Measurements from ENCODE around the gene HECW1.

HECW1 gene

DNA sequence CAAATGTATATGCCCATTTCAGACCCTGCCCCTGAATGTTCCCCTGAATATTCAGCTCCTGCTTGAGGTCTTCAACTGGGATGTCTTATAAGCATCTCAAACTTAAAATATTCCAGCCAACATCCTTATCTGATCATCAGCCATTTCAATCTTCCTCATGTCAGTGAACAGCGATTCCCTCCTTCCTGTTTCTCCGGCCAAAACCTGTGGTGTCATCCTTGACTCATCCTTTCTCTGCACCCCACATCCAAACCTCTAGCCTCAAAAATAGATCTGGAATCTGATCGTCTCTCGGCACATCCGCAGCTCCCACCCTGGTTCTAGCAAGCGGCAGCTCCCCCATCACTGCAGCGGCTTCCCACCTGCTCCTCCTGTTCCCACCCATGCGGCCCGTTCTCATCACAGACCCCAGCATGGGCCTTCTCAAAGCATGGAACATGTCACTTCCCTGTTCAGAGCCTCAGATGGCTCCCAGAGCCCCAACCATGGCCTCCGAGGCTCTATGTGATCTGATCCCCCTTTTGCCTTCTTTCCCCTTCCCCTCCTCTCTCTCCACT is 165.7 kb downstream of the HECW1 start:
- CTCF ChIA-PET: no interaction called here
- TF ChIP-seq NFRKB (IDR thresholded peaks at IDR 0.05) (no peak), LEF1 (IDR thresholded peaks at IDR 0.05; ENCODE audit: borderline replicate concordance) (no peak), CTBP1 (IDR thresholded peaks at IDR 0.05; ENCODE audit: borderline replicate concordance) (no peak), BHLHE40 (IDR thresholded peaks at IDR 0.05; ENCODE audit: borderline replicate concordance) (no peak)
- POLR2A ChIA-PET: no interaction called here
- DNase-seq (ENCODE audit: extremely low spot score): no peak

DNA sequence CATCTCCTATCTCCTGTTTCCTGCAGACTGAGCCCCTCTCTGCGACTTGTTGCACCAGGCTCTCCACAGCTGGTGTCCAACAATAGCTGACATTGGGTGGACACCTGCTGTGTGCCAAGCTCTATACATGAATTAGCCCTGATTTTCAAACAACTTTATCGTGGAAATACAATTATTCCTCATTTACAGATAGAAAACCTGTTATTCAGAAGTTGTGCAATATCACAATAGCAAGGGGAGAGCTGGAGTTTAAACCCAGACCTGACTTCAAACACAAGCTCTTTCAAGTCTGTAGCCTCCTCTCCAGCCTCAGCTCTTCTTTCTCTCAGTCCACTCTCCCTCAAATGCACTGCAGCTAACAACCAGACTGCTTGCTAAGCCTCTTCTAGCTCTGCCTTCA is 168.8 kb downstream of the HECW1 start:
- CTCF ChIA-PET: no interaction called here

DNA sequence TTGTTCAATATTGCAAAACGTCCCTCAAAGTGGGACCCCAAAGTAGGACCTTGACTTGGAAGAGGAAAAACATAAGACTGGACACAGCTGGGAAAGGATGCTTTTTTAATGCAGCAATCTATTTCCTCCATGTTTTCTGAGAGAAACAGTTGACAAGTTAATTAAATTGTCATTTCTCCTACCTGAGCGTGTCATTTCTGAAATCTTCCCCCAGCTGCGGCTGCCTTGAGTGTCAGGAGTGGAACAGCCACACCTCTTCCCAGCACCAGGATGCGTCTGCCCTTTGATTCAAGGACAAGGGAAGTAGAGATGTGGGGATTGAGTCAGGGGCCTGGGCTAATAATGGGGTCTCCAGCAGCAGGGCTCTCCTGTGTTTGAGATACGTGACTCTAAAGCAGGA is 171.3 kb downstream of the HECW1 start:
- no peak for DNase-seq (ENCODE audit: extremely low spot score)
- TF ChIP-seq ARNT (IDR thresholded peaks at IDR 0.05) (no peak), ELF4 (IDR thresholded peaks at IDR 0.05) (no peak), FOXM1 (IDR thresholded peaks at IDR 0.05; ENCODE audit: borderline replicate concordance) (no peak), ZNF384 (IDR thresholded peaks at IDR 0.05) (no peak), FOXA1 (IDR thresholded peaks at IDR 0.05) (no peak), SUZ12 (IDR thresholded peaks at IDR 0.05) (no peak), SP1 (IDR thresholded peaks at IDR 0.05) (no peak), FOXK2 (IDR thresholded peaks at IDR 0.05) (no peak), L3MBTL2 (conservative IDR thresholded peaks at IDR 0.05) (no peak), TARDBP (IDR thresholded peaks at IDR 0.05) (no peak), HDGF (IDR thresholded peaks at IDR 0.05; ENCODE audit: borderline replicate concordance) (no peak)
- TF ChIP-seq, protein P1, sequence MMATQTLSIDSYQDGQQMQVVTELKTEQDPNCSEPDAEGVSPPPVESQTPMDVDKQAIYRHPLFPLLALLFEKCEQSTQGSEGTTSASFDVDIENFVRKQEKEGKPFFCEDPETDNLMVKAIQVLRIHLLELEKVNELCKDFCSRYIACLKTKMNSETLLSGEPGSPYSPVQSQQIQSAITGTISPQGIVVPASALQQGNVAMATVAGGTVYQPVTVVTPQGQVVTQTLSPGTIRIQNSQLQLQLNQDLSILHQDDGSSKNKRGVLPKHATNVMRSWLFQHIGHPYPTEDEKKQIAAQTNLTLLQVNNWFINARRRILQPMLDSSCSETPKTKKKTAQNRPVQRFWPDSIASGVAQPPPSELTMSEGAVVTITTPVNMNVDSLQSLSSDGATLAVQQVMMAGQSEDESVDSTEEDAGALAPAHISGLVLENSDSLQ (IDR thresholded peaks at IDR 0.05): no peak
- ChIA-PET CTCF (interaction anchor here (0.6 kb wide), 1 partner anchor 156 kb away, joined by 3 read pairs; no protein-coding TSS in a partner anchor), POLR2A (no interaction called here)

More for the DNA sequence above, 168.8 kb downstream of the HECW1 start:
- DNase-seq (ENCODE audit: extremely low spot score): no peak
- TF ChIP-seq, protein P1 (IDR thresholded peaks at IDR 0.05): no peak
- TF ChIP-seq CTBP1 (IDR thresholded peaks at IDR 0.05; ENCODE audit: borderline replicate concordance) (no peak), ELF4 (IDR thresholded peaks at IDR 0.05) (no peak), HDGF (IDR thresholded peaks at IDR 0.05; ENCODE audit: borderline replicate concordance) (no peak), FOXA1 (IDR thresholded peaks at IDR 0.05) (no peak), TARDBP (IDR thresholded peaks at IDR 0.05) (no peak), L3MBTL2 (conservative IDR thresholded peaks at IDR 0.05) (no peak), LEF1 (IDR thresholded peaks at IDR 0.05; ENCODE audit: borderline replicate concordance) (no peak), SP1 (IDR thresholded peaks at IDR 0.05) (no peak)
- POLR2A ChIA-PET: no interaction called here

DNA sequence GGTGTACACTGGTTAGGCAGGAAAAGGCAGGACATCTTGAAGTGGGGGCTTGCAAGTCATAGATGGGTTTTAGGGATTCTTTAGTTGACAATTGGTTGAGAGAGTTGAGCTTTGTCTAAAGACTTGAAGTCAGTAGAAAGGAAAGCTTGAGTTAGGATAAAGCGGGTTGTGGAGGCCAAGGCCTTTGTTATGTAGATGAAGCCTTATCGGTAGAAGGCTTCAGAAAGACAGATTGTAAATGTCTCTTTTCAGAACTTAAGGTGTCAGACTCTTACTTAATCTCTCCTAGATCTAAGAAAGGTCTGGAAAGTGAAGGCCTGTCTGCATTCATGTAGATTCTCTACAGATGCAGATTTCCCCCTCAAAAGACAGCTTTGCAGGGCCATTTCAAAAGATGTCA is 177.4 kb downstream of the HECW1 start:
- no peak for DNase-seq (ENCODE audit: extremely low spot score)
- POLR2A ChIA-PET: no interaction called here
- CTCF ChIA-PET: no interaction called here
- no peak for TF ChIP-seq LEF1 (IDR thresholded peaks at IDR 0.05; ENCODE audit: borderline replicate concordance)
- no peak for TF ChIP-seq ELF4 (IDR thresholded peaks at IDR 0.05)
- TF ChIP-seq FOXM1 (IDR thresholded peaks at IDR 0.05; ENCODE audit: borderline replicate concordance): no peak

DNA sequence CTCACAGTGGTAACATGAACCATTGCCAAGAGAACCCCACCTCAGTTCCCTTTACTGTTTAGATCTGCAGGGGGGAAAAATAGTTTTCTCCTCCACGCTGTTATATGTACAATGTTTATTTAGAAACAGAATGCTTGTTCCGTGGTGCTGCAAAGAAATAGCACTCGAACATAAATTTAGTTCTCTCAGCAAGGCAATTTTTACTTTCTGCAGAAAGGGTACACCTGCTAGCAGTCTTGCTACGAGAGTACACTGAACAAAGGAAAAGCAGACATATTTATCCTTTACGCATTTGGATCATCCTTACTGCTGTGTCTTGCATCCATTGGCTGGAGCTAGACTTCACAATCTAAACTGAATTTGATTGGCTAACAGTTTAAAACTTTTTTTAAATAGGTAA is 178.5 kb downstream of the HECW1 start:
- no peak for TF ChIP-seq SP1 (IDR thresholded peaks at IDR 0.05)
- TF ChIP-seq LEF1 (IDR thresholded peaks at IDR 0.05; ENCODE audit: borderline replicate concordance): no peak
- TF ChIP-seq, protein P1 (IDR thresholded peaks at IDR 0.05): no peak
- no peak for TF ChIP-seq L3MBTL2 (conservative IDR thresholded peaks at IDR 0.05)
- TF ChIP-seq ZNF384 (IDR thresholded peaks at IDR 0.05): no peak
- no peak for TF ChIP-seq HDGF (IDR thresholded peaks at IDR 0.05; ENCODE audit: borderline replicate concordance)
- no peak for TF ChIP-seq CTBP1 (IDR thresholded peaks at IDR 0.05; ENCODE audit: borderline replicate concordance)
- no peak for TF ChIP-seq FOXM1 (IDR thresholded peaks at IDR 0.05; ENCODE audit: borderline replicate concordance)
- TF ChIP-seq NFRKB (IDR thresholded peaks at IDR 0.05): no peak
- no peak for TF ChIP-seq TARDBP (IDR thresholded peaks at IDR 0.05)
- no peak for TF ChIP-seq FOXK2 (IDR thresholded peaks at IDR 0.05)
- no peak for TF ChIP-seq FOXA1 (IDR thresholded peaks at IDR 0.05)
- ChIA-PET POLR2A (no interaction called here), CTCF (no interaction called here)
- DNase-seq (ENCODE audit: extremely low spot score): no peak

DNA sequence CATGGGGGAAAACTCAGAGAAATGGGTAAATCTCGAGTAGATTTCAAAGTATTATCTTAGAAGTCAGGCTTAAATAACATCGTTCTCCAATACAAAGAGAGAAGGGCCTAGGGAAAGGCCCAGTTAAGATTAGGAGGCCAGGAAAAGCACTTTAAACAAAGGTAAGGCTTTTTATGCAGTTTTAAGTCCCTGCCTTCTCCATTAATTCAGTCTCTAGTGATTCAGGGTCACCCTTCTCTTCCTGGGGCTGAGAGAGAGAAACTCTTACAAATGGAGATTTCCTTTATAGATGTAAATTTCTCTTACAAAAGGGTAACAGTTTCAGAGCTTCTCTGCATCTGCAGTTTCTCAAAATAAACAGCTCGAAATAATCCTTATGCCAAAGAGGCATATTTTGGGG is 179.3 kb downstream of the HECW1 start:
- ChIA-PET POLR2A (no interaction called here), CTCF (no interaction called here)
- TF ChIP-seq LEF1 (IDR thresholded peaks at IDR 0.05; ENCODE audit: borderline replicate concordance): no peak
- TF ChIP-seq FOXM1 (IDR thresholded peaks at IDR 0.05; ENCODE audit: borderline replicate concordance): no peak
- TF ChIP-seq ARNT (IDR thresholded peaks at IDR 0.05): no peak
- DNase-seq (ENCODE audit: extremely low spot score): no peak

DNA sequence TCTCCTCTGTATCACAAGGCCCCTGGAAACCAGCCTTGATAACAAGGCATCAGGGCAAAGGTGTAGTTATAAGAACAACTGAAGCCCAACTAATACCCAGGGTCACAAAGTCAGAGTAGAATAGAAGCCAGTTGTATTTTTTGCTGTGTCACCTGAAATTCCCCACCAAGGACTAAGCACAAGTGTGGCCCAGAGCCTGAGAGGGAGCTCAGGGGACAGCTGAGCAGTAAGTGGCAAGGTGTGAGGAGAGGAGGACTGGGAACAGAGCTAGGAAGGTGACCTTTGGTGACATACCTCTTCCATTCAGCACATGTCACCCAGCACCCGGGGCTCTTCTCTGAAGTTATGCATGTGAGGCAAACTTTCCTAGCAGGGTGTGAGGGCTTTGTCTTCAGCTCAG is 179.9 kb downstream of the HECW1 start:
- CTCF ChIA-PET: no interaction called here
- TF ChIP-seq, protein P1 (IDR thresholded peaks at IDR 0.05): no peak
- TF ChIP-seq LEF1 (IDR thresholded peaks at IDR 0.05; ENCODE audit: borderline replicate concordance) (no peak), CTBP1 (IDR thresholded peaks at IDR 0.05; ENCODE audit: borderline replicate concordance) (no peak), FOXK2 (IDR thresholded peaks at IDR 0.05) (no peak), ELF4 (IDR thresholded peaks at IDR 0.05) (no peak), TARDBP (IDR thresholded peaks at IDR 0.05) (no peak), HDGF (IDR thresholded peaks at IDR 0.05; ENCODE audit: borderline replicate concordance) (no peak)
- POLR2A ChIA-PET: no interaction called here
- no peak for DNase-seq (ENCODE audit: extremely low spot score)

Data from HEK293T (cell line).